Measurements from ENCODE around the gene PIP4K2C.

Gene PIP4K2C

GRCh38 chr12:57590864-57591781 lies at the start of gene PIP4K2C:
Gene PIP4K2C (plus strand): TSS chr12:57591192. CDS start chr12:57591290, 98 bp downstream.
- DNase-seq = peak; percentile 68 to 77

- DNase-seq = no peak
Measured at GRCh38 chr12:57541717-57542116, 49.3 kb upstream of the PIP4K2C start.

DNA sequence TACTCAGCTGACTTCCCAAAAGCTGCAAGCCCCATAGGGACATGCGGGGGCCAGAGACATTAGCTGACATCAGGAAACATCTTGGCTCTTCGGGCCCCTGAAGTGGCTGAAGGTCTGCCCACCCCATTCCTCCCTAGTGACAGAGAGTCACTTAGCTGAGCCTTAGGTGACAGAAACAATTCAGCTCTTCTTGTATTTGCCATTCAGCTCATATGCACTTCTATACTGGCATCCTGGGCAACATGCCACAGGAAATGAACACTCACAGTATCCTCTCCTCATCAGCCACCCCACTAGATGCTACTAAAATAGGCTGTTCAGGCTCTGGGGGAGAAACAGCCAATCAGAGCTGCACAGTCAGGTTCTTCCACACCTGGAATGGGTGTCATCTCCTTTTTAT lies 47.4 kb upstream of the PIP4K2C start:
- no peak for DNase-seq

DNA sequence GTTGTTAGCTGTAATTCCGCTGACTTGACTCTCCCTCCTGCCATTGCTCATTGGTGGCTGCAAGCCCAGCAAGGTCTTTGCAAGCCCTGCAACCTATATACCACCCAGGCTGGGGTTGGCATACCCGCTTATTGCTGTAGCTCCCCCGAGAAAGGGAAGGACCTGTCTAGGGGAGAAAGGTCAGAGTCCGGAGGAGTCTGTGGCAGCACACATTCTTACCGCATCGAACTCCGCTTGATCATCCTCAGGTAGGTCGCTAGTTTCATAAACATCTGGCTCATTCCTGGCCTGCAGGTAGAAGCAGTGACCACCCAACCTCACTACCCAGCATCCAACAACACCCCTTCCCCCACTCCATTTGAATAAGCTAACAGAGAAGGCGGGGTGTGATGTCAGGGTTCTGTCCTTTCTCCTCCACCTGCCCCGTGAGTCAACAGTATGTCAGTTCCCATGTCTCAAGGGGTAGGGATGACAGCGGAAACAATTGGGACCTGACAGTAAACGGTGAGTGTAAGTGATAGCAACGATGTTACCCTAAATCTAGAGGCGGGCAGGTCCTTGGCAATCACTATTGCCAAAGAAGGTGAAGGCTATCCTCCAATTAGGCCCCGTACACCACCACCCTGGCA lies 45.1 kb upstream of the PIP4K2C start:
- DNase-seq = no peak

DNA sequence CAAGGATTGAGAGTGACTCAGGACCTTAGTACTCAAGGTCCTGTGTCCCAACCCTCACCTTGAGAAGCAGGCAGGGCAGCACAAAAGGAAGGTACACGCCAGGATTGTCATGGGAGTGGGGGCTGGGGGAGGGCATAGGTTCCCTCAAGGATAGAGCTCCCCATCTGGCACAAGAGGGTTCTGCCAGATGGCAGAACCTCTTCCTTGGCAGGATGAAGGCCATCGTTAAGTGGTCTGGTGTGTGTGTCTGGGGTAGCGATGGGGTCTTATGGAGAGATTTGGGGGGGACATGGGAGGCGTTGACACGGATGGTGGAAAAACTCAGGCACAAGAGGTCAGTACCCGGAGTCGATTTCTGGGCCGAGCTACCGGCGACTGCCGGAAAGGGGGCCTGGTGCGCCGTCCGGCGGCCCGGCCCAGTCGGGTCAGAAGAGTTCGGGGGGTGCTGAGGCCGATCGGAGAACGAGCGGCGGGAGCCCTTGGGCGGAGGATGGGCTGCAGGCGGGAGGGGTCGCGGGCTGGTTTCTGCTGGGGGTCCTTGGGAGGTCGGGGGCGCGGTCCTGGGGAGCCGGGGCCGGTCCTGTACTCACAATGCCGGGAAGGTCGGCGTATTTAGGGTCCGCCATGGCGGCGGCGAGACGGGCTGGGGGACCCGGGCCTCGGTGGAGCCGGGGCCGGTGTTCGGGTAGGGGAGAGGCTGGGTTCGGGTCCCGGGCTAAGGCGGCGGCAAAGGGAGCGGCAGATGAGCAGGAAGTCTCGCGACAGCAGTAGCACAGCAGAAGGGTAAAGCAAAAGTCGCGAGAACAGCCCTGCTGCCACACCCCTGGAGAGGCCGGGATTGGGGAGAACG lies 44.3 kb upstream of the PIP4K2C start, which contains the start of gene DCTN2:
Gene DCTN2, minus strand, starts transcription at position 755 of the 850 bp plus-strand sequence. Its CDS starts 129 bp downstream, at position 626.
- DNase-seq = peak; percentile 92 to 98

GRCh38 chr12:57547288-57548012 lies 43.5 kb upstream of the PIP4K2C start:
- no peak for DNase-seq

DNA sequence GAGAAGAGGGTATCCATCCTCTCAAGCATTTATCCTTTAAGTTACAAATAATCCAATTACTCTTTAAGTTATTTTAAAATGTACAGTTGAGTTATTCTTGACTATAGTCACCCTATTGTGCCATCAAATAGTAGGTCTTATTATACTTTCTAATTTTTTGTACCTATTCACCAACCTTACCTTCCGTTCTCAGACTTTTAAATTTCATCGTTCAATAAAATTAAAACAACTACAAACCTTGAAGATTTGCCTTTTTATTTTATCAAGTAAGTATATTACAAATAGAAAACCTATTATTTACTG lies 43.0 kb upstream of the PIP4K2C start:
- no peak for DNase-seq

GRCh38 chr12:57548488-57548887 lies 42.5 kb upstream of the PIP4K2C start:
- no peak for DNase-seq

DNA sequence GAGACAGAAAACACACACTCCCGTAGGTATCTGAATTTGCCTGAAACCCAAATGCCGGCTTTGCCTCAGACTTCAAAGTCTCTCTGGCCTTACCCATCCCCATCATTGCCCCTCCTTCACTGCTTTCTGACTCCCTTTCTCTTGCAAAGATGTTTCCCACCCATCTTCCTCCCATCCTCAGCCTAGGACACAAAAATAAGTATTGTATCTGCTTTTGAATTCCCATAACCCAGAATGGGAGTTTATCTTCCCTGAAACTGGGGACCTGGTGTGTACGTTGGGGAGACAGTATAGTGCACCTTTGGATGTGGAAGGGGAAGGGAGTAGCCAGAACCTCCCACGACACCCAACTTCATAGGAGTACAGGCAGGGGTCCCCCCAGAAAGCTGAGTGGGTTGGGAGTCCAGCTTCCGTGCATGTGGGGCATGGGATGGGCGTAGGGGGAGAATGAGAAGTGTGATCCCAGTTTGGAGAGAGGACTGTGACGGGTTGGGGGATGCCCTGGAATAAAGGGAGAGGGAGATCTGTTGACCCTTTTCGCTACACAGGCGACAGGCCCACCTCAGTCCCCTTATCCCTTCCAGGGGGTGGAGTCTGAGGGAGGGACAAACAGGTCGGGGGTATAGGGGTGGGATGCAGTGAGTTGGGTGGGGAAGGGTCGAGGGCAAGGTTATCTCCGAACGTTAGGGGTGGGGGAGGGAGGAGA lies 41.6 kb upstream of the PIP4K2C start:
- DNase-seq = no peak

DNA sequence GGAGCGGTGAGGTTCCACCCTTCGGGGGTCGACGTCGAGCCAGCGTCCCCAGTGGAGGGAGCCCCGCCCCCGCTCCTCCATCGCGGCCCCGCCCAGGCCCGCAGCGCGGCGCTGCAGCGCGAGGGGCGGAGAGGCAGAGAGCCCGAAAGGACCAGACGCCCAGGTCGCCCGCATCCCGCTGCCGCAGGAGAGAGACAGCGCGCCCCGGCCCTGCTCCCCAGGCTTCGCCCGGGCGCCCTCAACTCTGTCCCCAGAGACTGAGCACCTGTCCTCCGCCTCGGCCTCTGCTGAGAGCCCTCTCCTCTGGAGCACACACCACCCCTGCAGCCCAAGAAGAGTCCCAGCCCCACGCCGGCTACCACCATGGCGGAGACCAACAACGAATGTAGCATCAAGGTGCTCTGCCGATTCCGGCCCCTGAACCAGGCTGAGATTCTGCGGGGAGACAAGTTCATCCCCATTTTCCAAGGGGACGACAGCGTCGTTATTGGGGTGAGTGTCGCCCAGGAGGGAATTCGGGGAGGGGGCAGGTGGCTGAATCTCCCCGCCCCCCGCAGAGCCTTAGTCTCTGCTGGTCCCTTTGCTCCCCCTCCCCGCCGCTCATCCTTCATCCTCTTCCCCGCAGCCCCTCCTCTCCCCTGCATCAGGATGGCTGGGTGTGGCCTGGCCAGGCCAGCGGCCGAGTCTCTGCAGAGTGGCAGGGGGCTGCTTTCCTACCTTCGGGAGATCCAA lies 40.9 kb upstream of the PIP4K2C start, which contains the start of gene KIF5A:
Gene KIF5A, plus strand, starts transcription at position 136 of the 732 bp plus-strand sequence. Its CDS starts 228 bp downstream, at position 364.
- peak; percentile 32 to 54 for DNase-seq

DNA sequence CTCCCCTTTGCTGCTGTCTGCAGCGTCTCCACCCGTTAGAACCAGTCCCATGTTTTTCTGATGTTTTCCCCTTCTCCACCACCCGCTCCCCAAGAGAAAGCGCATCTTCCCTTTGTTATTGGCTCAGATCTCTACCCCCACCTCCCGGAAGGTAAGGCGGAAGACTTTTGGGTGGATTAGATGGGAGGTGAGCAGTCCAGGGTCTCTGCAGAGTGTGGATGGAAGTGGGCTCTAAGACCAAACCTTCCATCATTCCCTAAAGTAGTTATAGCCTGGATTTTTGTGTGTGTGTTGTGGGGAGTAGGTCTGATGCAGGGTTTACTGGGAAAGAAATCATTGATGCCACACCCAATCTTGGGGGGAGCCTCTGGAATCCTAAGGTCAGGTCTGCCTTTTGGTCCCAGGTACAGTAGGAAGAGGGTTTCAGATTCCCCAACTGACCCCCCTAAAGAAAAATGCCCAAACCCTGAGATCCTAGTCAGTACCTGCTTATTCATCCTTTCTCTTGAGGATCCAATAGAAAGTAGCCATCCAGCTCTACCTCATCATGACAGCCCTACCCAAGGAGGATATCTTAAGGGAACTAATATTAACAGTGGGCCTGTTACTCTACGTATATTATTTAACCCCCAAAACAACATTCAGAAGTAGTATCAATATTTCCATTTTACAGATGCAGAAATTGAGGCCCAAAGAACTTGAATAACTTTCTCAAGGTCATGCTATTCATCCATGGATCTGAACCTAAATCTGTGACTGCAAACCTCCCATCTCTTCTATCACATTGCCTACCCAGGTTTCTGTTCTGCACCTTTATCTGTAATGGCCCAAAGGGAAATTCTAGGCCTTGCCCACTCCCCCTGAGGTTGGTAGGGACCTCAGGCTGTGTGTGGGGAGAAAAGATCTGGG lies 40.1 kb upstream of the PIP4K2C start:
- DNase-seq = no peak

DNA sequence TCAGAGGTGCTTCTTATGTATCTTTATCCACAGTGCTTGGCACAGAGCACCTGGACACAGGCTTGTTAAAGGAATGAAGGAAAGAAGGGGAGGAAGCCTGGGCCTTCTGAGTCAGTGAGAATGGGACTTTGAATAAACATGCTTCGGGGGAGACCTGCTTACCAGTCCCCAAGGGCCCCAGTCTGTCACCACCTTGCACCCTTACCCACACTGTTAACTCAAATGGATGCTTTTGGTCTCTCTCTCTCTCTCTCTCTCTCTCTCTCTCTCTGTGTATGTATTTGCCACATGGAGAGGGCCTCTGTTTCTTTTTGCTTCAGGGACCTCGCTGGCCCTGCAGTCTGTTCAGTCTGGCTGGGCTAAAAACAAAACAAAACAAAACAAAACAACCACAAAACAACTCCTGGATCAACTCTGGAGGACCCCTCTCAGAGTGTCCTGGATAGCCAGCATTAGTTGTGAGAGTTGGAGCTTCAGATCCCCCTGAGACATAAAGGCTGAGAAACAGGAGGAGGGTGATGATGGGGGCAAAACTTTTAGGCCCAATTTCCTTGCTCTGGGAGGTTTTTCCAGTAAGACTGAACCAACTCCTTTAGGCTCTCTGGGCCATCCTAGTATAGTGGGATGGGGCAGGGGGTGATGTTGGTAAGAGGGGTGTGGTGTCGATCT lies 39.2 kb upstream of the PIP4K2C start:
- no peak for DNase-seq

DNA sequence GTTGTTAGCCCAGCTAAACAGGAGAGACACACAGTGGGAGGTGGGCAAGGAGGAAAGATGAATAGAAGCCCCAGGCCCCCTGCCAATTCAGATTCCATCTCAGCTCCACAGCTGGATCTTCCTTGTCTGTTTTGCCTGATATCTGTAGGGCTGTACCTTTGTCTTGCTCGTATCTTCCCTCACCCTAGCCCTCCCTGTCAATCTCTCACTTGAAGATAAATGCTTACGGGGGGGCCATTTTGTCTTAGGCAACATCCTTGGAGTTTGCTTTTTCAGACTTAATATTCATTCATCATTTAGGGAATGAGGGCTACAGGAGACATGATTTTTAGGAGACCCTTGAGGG lies 38.7 kb upstream of the PIP4K2C start:
- no peak for DNase-seq

- DNase-seq = no peak
Measured at GRCh38 chr12:57552835-57553313, 38.1 kb upstream of the PIP4K2C start.

- DNase-seq = no peak
Measured at GRCh38 chr12:57553343-57554202, 37.4 kb upstream of the PIP4K2C start.

- DNase-seq = no peak
Measured at GRCh38 chr12:57554453-57554852, 36.5 kb upstream of the PIP4K2C start.

GRCh38 chr12:57554897-57555296 lies 36.1 kb upstream of the PIP4K2C start:
- DNase-seq = no peak

DNA sequence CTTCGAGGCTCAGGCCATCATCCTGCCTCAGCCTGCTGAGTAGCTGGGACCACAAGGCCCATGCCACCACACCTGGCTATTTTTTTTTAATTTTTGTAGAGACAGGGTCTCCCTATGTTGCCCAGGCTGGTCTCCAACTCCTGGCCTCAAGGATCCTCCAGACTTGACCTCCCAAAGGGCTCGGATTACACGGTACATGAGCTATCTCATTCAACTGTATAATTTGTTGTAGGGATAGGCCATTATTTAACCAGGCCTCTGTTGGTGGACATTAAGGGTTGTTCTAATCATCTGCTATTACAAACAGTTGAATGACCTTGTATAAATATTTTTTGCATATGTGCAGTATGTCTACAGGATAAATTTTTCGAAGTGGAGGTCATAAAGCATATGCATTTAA lies 32.1 kb upstream of the PIP4K2C start:
- DNase-seq = no peak

Measured in hippocampal formation (tissue), 2 donors.